Panc1 (cell line): ENCODE measurements around the gene LMNTD2. TPM values are rescaled to one million over a fixed set of nuclear protein-coding genes. Genes with fewer than 3 reads are reported as not detected.

ENCODE experiments used
- ATAC-seq: fragments of 200-7000 bp; cut with Tn5 transposase; 2 replicates; pipeline ENCODE4 v1.9.1; 2020; ENCODE audit warnings: mild to moderate bottlenecking, moderate library complexity
- BruUV-seq: library from RNA; stranded (reverse); fragments of 400-500 nt; replicated peaks from 2 replicates; lab custom pipeline; 2021; lab: Mats Ljungman, UMichigan
- CTCF ChIA-PET: fragments of 300-600 bp; sonication (Branson Sonifier 250); formaldehyde crosslinking; loops from one replicate; lab custom pipeline; 2022; ENCODE audit warnings: antibody characterized with exemption; lab: Charles Lee
- POLR2A ChIA-PET: fragments of 300-600 bp; sonication (Branson Sonifier 250); formaldehyde crosslinking; loops from one replicate; lab custom pipeline; 2022; ENCODE audit warnings: antibody characterized with exemption; lab: Charles Lee
- DNase-seq: peaks from one replicate; pipeline ENCODE4 v3.0.0-alpha.2; 2010; ENCODE audit warnings: low read depth, low spot score
- H3K27ac ChIP-seq: 2 replicates; pipeline ENCODE4 v1.5.1; 2011; ENCODE audit warnings: mild to moderate bottlenecking, low read length, inconsistent platforms
- H3K27me3 ChIP-seq: fragments of 200-500 bp; sonication (Bioruptor generic); 2 replicates; pipeline ENCODE4 v1.6.0; 2014; ENCODE audit warnings: low read length, inconsistent platforms; ENCODE audit not compliant: control insufficient read depth, insufficient read depth
- H3K36me3 ChIP-seq: fragments of 200-500 bp; sonication (Bioruptor generic); 2 replicates; pipeline ENCODE4 v1.5.1; 2014; ENCODE audit warnings: inconsistent platforms, mild to moderate bottlenecking, low read length, moderate library complexity; ENCODE audit not compliant: control insufficient read depth, insufficient read depth
- H3K4me1 ChIP-seq: 2 replicates; pipeline ENCODE4 v1.5.1; 2011; ENCODE audit warnings: inconsistent platforms, mild to moderate bottlenecking, low read length, moderate library complexity; ENCODE audit not compliant: control insufficient read depth, insufficient read depth
- H3K4me3 ChIP-seq, 2 experiments: 2 replicates each; pipeline ENCODE4 v1.5.1; 2011 to 2012; ENCODE audit warnings: low read depth in 2 of 2, low read length in 2 of 2, mild to moderate bottlenecking in 2 of 2, inconsistent platforms in 1 of 2, moderate library complexity in 1 of 2
- H3K9me3 ChIP-seq: fragments of 200-500 bp; sonication (Bioruptor generic); 2 replicates; pipeline ENCODE4 v1.5.1; 2014; ENCODE audit warnings: low read depth, mild to moderate bottlenecking, inconsistent platforms, low read length, moderate library complexity; ENCODE audit not compliant: control insufficient read depth, insufficient read depth
- POLR2AphosphoS5 ChIP-seq: IDR thresholded peaks from 2 replicates; pipeline ENCODE4 v1.6.1; 2012; ENCODE audit warnings: mild to moderate bottlenecking, low read depth, low read length, moderate library complexity
- SIN3A ChIP-seq: IDR thresholded peaks from 2 replicates; pipeline ENCODE4 v1.6.1; 2012; ENCODE audit warnings: low read depth, mild to moderate bottlenecking, low read length, moderate library complexity, borderline replicate concordance; ENCODE audit not compliant: insufficient read depth
- TCF7L2 ChIP-seq: IDR thresholded peaks from 2 replicates; pipeline ENCODE4 v1.6.1; 2011; ENCODE audit warnings: mild to moderate bottlenecking, low read depth, low read length, inconsistent platforms
- in situ Hi-C: cut with HindIII; loops from 2 replicates; pipeline ENCODE4 v1.10.0; 2016; ENCODE audit warnings: low sequenced_read_pairs, low pct_unique_long_range_greater_than_20kb
- intact Hi-C: fragments of 100-400 bp; cut with micrococcal nuclease; formaldehyde crosslinking; loops from one replicate; pipeline ENCODE4 v1.10.0; 2022; ENCODE audit not compliant: unreplicated experiment
- total RNA-seq: library from RNA; stranded (reverse); gene quantifications from one replicate; pipeline ENCODE4 v1.2.1, GENCODE V29; 2021; ENCODE audit not compliant: unreplicated experiment
- TF ChIP-seq, protein P1 (sequence below): fragments of 450-650 bp; IDR thresholded peaks from 2 replicates; pipeline ENCODE4 v1.5.1; 2017; ENCODE audit warnings: mild to moderate bottlenecking
- TF ChIP-seq, protein P2 (sequence below), 2 experiments: IDR thresholded peaks; 2 replicates each; pipeline ENCODE4 v1.6.1; 2011 to 2012; ENCODE audit warnings: low read depth in 2 of 2, control low read depth in 1 of 2, low read length in 1 of 2, mild to moderate bottlenecking in 1 of 2, moderate library complexity in 1 of 2; ENCODE audit not compliant: insufficient read depth in 1 of 2

Gene LMNTD2
- total RNA-seq, 1 experiment from 2014 or later: 21.8 TPM

DNA sequence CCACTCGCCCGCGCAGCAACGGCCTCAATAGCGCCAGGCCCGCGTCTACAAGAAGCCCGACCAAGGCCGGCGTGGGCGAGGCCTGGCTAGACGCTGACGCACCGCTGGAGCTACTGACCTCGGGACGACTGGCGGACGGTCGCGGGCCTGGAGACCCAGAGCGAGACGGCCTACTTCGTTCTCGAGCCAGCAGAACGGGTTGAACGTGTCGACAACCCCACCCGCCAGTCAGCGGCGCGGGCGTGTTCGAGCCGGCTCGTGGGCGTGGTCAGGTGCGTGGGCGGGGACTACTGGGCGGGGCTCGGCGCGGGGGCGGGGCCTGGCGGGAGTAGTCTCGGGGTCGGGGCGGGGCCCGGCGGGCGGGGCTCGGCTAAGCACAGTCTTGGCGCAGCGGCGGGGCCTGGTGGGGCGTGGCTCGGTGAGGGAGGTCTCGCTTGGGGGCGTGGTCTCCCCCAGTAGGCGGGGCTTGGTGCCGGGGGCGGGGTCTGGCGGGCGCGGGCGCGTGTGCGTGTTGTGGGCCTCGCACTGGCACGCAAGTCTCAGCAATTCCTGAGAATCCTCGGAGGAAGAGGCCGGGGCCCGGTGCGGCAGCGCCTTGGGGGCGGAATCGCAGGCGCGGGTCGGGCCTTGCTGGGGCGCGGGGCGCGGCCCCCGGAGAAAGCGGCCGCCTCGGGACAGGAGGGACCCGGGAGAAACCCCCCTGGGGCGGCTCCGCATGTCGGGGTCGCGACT is 53.4 kb downstream of the LMNTD2 start, which contains the start of gene RNH1:
Gene RNH1, minus strand, starts transcription at position 248 of the 732 bp plus-strand sequence. CDS start 5,080 bp downstream, outside the sequence.
- ATAC-seq (peak; percentile 84), DNase-seq (peak; percentile 46)
- peak within 1 kb of the TSS; percentile 99 for H3K27ac ChIP-seq
- intact Hi-C loops (no loop called here), in situ Hi-C loops (no loop called here)
- ChIA-PET POLR2A (interaction anchor here (0.6 to 1.2 kb wide), 6 partner anchors 11 to 153 kb away, joined by 3 to 5 read pairs (median 4); partner anchors contain the start of gene SIGIRR), CTCF (interaction anchor here (0.8 kb wide), 1 partner anchor 9 kb away, joined by 4 read pairs; no protein-coding TSS in a partner anchor)
- peaks cover 2% of the 10 kb centered on the region; the same call in 1 of the 2 replicates for H3K36me3 ChIP-seq
- peak within 1 kb of the TSS; percentile 84 to 94 for H3K4me3 ChIP-seq
- no TSS peak for BruUV-seq
- TF ChIP-seq SIN3A (peak; percentile 90; the same call in 1 of the 2 replicates), TCF7L2 (no peak), POLR2AphosphoS5 (peak; percentile 93)
- TF ChIP-seq, protein P1, sequence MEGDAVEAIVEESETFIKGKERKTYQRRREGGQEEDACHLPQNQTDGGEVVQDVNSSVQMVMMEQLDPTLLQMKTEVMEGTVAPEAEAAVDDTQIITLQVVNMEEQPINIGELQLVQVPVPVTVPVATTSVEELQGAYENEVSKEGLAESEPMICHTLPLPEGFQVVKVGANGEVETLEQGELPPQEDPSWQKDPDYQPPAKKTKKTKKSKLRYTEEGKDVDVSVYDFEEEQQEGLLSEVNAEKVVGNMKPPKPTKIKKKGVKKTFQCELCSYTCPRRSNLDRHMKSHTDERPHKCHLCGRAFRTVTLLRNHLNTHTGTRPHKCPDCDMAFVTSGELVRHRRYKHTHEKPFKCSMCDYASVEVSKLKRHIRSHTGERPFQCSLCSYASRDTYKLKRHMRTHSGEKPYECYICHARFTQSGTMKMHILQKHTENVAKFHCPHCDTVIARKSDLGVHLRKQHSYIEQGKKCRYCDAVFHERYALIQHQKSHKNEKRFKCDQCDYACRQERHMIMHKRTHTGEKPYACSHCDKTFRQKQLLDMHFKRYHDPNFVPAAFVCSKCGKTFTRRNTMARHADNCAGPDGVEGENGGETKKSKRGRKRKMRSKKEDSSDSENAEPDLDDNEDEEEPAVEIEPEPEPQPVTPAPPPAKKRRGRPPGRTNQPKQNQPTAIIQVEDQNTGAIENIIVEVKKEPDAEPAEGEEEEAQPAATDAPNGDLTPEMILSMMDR: no peak
- TF ChIP-seq, protein P2, sequence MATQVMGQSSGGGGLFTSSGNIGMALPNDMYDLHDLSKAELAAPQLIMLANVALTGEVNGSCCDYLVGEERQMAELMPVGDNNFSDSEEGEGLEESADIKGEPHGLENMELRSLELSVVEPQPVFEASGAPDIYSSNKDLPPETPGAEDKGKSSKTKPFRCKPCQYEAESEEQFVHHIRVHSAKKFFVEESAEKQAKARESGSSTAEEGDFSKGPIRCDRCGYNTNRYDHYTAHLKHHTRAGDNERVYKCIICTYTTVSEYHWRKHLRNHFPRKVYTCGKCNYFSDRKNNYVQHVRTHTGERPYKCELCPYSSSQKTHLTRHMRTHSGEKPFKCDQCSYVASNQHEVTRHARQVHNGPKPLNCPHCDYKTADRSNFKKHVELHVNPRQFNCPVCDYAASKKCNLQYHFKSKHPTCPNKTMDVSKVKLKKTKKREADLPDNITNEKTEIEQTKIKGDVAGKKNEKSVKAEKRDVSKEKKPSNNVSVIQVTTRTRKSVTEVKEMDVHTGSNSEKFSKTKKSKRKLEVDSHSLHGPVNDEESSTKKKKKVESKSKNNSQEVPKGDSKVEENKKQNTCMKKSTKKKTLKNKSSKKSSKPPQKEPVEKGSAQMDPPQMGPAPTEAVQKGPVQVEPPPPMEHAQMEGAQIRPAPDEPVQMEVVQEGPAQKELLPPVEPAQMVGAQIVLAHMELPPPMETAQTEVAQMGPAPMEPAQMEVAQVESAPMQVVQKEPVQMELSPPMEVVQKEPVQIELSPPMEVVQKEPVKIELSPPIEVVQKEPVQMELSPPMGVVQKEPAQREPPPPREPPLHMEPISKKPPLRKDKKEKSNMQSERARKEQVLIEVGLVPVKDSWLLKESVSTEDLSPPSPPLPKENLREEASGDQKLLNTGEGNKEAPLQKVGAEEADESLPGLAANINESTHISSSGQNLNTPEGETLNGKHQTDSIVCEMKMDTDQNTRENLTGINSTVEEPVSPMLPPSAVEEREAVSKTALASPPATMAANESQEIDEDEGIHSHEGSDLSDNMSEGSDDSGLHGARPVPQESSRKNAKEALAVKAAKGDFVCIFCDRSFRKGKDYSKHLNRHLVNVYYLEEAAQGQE (IDR thresholded peaks at IDR 0.05; ENCODE audit: insufficient read depth in 1 of 2, low read depth in 2 of 2, low read length in 1 of 2): no peak
- no peaks in the 10 kb centered on the region for H3K27me3 ChIP-seq
- peaks cover 24% of the 10 kb centered on the region for H3K4me1 ChIP-seq
- H3K9me3 ChIP-seq: no peaks in the 10 kb centered on the region

- TF ChIP-seq POLR2AphosphoS5: peak; percentile 70; the same call in 1 of the 2 replicates
- TF ChIP-seq SIN3A: no peak; the same call in 1 of the 2 replicates
- Histone ChIP-seq H3K36me3 (peaks cover 2% of the 10 kb centered on the region; the same call in 1 of the 2 replicates), H3K9me3 (no peaks in the 10 kb centered on the region), H3K4me3 (peak overlapping the region; percentile 83 to 94), H3K4me1 (peaks cover 24% of the 10 kb centered on the region), H3K27ac (peak overlapping the region; percentile 99), H3K27me3 (no peaks in the 10 kb centered on the region)
- peak; percentile 88 for ATAC-seq
- BruUV-seq: no TSS peak
- DNase-seq: peak; percentile 91
- intact Hi-C loops: no loop called here
- in situ Hi-C loops: no loop called here
- POLR2A ChIA-PET: interaction anchor here (0.6 to 1.2 kb wide), 7 partner anchors 12 to 154 kb away, joined by 3 to 11 read pairs (median 5); partner anchors contain the start of gene SIGIRR
- CTCF ChIA-PET: interaction anchor here (0.6 to 0.8 kb wide), 2 partner anchors 8 to 325 kb away, joined by 4 to 14 read pairs; no protein-coding TSS in a partner anchor
Observed at GRCh38 chr11:506238-506994, 54.1 kb downstream of the LMNTD2 start.
